Measurements from ENCODE around the gene DHRSX.

Gene DHRSX

DNA sequence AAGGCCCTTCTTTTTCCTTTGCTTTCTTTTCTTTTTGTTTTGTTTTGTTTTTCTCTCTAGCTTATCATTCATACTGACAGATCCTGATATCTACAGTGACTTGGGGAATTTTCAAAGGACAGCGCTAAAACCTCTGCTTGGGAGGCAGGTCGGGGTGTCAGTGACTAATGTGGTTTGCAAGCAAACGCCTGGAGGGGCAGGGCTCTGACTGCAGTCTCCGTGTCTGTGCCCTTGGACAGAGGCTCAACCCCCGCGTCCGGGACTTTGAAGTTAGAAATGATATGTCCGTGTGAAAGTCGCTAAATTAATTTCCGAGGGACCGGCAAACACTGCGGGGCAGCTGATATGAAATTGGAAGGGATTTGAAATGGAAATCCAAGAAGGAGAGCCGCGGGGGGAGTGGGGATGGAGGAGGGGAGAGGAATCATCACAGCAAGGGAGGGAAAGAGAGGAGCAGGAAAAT is 312.4 kb downstream of the DHRSX start:
- TF ChIP-seq, protein P1, sequence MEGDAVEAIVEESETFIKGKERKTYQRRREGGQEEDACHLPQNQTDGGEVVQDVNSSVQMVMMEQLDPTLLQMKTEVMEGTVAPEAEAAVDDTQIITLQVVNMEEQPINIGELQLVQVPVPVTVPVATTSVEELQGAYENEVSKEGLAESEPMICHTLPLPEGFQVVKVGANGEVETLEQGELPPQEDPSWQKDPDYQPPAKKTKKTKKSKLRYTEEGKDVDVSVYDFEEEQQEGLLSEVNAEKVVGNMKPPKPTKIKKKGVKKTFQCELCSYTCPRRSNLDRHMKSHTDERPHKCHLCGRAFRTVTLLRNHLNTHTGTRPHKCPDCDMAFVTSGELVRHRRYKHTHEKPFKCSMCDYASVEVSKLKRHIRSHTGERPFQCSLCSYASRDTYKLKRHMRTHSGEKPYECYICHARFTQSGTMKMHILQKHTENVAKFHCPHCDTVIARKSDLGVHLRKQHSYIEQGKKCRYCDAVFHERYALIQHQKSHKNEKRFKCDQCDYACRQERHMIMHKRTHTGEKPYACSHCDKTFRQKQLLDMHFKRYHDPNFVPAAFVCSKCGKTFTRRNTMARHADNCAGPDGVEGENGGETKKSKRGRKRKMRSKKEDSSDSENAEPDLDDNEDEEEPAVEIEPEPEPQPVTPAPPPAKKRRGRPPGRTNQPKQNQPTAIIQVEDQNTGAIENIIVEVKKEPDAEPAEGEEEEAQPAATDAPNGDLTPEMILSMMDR (IDR thresholded peaks at IDR 0.05; ENCODE audit: insufficient read depth, missing control alignments), result no peak

DNA sequence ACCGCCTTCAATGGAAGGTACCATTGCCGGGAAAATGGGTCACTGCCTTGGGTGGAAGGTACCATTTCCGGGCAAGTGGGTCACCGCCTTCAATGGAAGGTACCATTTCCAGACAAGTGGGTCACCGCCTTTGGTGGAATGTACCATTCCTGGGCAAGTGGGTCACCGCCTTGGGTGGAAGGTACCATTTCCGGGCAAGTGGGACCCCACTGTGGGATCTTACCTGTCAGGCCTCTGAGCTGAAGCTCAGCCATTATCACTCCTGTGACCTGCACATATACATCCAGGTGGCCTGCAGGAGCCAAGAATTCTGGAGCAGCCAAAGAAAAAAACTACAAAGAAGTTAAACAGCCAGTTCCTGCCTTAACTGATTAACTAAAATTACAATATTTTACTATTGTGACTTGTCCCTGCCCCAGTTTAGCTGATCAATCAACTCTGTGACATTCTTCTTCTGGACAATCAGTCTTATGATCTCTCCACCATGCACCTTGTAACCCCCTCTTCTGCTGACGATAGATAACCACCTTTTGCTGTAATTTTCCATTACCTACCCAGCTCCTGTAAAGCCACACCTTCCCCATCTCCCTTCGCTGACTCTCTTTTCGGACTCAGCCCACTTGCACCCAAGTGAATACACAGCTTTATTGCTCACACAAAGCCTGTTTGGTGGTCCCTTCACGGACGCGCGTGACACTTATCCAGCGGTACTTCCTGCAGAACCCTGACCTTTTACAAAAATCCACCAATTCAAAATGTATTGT is 313.2 kb downstream of the DHRSX start:
- FAIRE-seq (no peak), DNase-seq (ENCODE audit: insufficient read length, low spot score) (no peak)
- TF ChIP-seq, protein P1 (IDR thresholded peaks at IDR 0.05; ENCODE audit: insufficient read depth, missing control alignments), result no peak

More for the DNA sequence above, 312.4 kb downstream of the DHRSX start:
- DNase-seq (ENCODE audit: insufficient read length, low spot score) (no peak), FAIRE-seq (no peak)

DNA sequence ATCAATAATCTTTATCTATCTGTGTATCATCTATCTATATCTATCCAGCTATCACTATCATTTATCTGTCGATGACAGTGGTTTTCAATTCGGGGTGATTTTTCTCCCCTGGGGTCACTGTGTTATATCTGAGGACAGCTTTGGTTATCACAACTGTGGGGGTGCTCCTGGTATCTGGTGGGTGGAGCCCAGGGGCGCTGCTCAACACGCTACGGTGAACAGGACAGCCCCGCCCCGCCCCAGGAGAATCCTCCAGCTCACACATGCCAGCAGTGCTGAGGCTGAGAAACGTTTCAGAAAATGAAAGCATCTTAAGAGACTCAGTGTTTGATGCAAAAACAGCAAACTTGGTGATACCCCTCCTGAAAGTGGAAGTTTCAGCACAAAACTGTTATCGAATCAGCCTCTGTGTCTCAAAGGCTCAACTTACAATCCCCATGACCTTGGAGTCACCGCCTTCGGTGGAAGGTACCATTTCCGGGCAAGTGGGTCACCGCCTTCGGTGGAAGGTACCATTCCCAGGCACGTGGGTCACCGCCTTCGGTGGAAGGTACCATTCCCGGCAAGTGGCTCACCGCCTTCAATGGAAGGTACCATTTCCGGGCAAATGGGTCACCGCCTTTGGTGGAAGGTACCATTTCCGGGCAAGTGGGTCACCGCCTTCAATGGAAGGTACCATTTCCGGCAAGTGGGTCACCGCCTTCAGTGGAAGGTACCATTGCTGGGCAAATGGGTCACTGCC is 315.3 kb downstream of the DHRSX start:
- FAIRE-seq (no peak), DNase-seq (ENCODE audit: insufficient read length, low spot score) (no peak)
- TF ChIP-seq, protein P1 (IDR thresholded peaks at IDR 0.05; ENCODE audit: insufficient read depth, missing control alignments), result no peak

DNA sequence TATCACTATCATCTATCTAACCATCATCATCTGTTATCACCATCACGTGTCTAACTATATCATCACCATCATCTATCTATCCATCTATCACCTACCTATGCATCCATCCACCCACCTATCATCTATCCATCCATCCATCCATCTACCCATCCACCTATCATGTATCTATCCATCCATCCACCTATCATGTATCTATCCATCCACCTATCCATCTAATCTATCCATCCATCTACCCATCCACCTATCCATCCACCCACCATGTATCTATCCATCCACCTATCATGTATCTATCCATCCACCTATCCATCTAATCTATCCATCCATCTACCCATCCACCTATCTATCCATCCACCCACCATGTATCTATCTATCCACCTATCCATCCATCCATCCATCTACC is 316.7 kb downstream of the DHRSX start:
- no peak for FAIRE-seq
- DNase-seq (ENCODE audit: insufficient read length, low spot score), result no peak
- TF ChIP-seq, protein P1 (IDR thresholded peaks at IDR 0.05; ENCODE audit: insufficient read depth, missing control alignments), result no peak

DNA sequence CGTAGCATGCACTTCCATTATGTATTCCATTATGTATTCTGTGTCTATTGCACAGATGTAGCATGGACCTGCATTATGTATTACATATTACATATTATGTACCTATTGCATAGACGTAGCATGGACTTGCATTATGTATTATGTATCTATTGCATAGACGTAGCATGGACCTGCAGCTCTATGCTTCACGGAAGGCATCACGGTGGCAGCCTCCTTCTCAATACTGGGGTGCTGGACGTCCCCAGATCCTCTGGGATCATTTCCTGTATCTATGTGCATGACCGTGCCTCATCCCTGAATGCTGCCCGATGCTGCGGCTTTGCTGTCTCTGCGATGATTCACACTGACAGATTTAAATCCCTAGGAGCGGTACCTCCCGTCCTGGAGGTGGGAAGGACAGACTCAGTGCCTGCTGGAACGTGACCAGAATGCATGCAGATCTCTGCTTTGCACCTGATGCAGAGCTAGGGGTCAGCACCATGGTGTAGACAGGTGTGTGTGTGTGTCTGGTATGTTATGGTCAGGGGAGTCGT is 317.5 kb downstream of the DHRSX start:
- no peak for FAIRE-seq
- DNase-seq (ENCODE audit: insufficient read length, low spot score), result no peak
- TF ChIP-seq, protein P1 (IDR thresholded peaks at IDR 0.05; ENCODE audit: insufficient read depth, missing control alignments), result no peak

DNA sequence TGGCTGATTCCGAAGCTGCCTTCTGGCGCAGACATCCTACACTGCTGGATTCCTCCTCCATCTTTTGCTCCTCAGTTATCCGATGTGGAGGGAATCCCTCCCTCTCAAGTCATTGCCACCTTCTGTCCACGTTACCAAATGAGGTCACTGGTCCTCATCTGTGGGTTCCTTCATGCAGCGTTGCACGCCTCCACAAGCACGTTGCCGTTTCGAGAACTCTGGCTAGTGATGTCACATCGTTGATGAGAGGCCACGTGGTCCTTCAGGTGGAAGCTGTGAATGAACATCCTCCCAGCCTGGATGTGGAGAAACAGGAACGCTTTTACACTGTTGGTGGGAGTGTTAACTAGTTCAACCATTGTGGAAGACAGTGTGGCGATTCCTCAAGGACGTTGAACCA is 323.2 kb downstream of the DHRSX start:
- TF ChIP-seq, protein P1 (IDR thresholded peaks at IDR 0.05; ENCODE audit: insufficient read depth, missing control alignments), result no peak
- no peak for DNase-seq (ENCODE audit: insufficient read length, low spot score)
- FAIRE-seq, result no peak
